GM23338 (cell line): ENCODE results near the gene PLCL1. TPM values are rescaled to one million over a fixed set of nuclear protein-coding genes. Genes with fewer than 3 reads are reported as not detected.

ENCODE experiments used
- ATAC-seq: fragments of 200-7000 bp; cut with Tn5 transposase; 3 replicates; pipeline ENCODE4 v1.9.1; 2020
- DNase-seq: peaks from one replicate; pipeline ENCODE4 v3.0.0-alpha.2; 2015; ENCODE audit warnings: low spot score
- H2AFZ ChIP-seq: fragments of 200-600 bp; sonication (generic); 2 replicates; pipeline ENCODE4 v1.8.0; 2016; ENCODE audit warnings: antibody characterized with exemption, mild to moderate bottlenecking, moderate library complexity
- H3F3A ChIP-seq: fragments of 200-600 bp; sonication (generic); replicated peaks from 2 replicates; pipeline ENCODE4 v1.8.0; 2017; ENCODE audit warnings: antibody characterized with exemption, mixed run types, low read depth
- H3K27ac ChIP-seq: fragments of 200-600 bp; sonication (generic); 2 replicates; pipeline ENCODE4 v1.6.1; 2016; ENCODE audit warnings: low read depth
- H3K27me3 ChIP-seq: fragments of 200-600 bp; sonication (generic); 2 replicates; pipeline ENCODE4 v1.8.0; 2016; ENCODE audit warnings: mild to moderate bottlenecking, mixed run types, moderate library complexity; ENCODE audit not compliant: insufficient read depth
- H3K36me3 ChIP-seq: fragments of 200-600 bp; sonication (generic); 2 replicates; pipeline ENCODE4 v1.8.0; 2016; ENCODE audit warnings: mild to moderate bottlenecking; ENCODE audit not compliant: insufficient read depth
- H3K4me1 ChIP-seq: fragments of 200-600 bp; sonication (generic); 2 replicates; pipeline ENCODE4 v1.8.0; 2016; ENCODE audit warnings: mild to moderate bottlenecking, moderate library complexity; ENCODE audit not compliant: insufficient read depth
- H3K4me2 ChIP-seq: fragments of 200-600 bp; sonication (generic); 2 replicates; pipeline ENCODE4 v1.7.1; 2017; ENCODE audit warnings: mixed run types
- H3K4me3 ChIP-seq: fragments of 200-600 bp; sonication (generic); 2 replicates; pipeline ENCODE4 v1.6.1; 2016; ENCODE audit warnings: mixed run types
- H3K79me2 ChIP-seq: fragments of 200-600 bp; sonication (generic); replicated peaks from 2 replicates; pipeline ENCODE4 v1.8.0; 2017; ENCODE audit warnings: mild to moderate bottlenecking; ENCODE audit not compliant: insufficient read depth
- H3K9me2 ChIP-seq: fragments of 200-600 bp; sonication (generic); 2 replicates; pipeline ENCODE4 v1.8.0; 2017; ENCODE audit not compliant: insufficient read depth
- H4K20me1 ChIP-seq: fragments of 200-600 bp; sonication (generic); replicated peaks from 2 replicates; pipeline ENCODE4 v1.8.0; 2017; ENCODE audit warnings: mild to moderate bottlenecking; ENCODE audit not compliant: insufficient read depth
- H3K27ac Mint-ChIP-seq: 2 replicates; pipeline ENCODE4 v1.8.0; 2020; ENCODE audit warnings: inconsistent platforms, mild to moderate bottlenecking, moderate library complexity, mixed read lengths
- H3K27me3 Mint-ChIP-seq: 3 replicates; pipeline ENCODE4 v1.8.0; 2022; ENCODE audit warnings: low read depth, mild to moderate bottlenecking, moderate library complexity, mixed read lengths, inconsistent platforms; ENCODE audit not compliant: insufficient read depth, poor library complexity
- H3K36me3 Mint-ChIP-seq: 3 replicates; pipeline ENCODE4 v1.8.0; 2021; ENCODE audit warnings: low read depth, mild to moderate bottlenecking, inconsistent platforms, moderate library complexity, mixed read lengths
- H3K4me1 Mint-ChIP-seq: 3 replicates; pipeline ENCODE4 v1.8.0; 2020; ENCODE audit warnings: mild to moderate bottlenecking, inconsistent platforms, mixed read lengths
- H3K4me3 Mint-ChIP-seq: 3 replicates; pipeline ENCODE4 v1.8.0; 2021; ENCODE audit warnings: moderate library complexity, mild to moderate bottlenecking, inconsistent platforms, mixed read lengths
- H3K9me3 Mint-ChIP-seq: 3 replicates; pipeline ENCODE4 v1.8.0; 2020; ENCODE audit warnings: moderate library complexity, mild to moderate bottlenecking, inconsistent platforms, mixed read lengths
- EZH2 ChIP-seq: fragments of 200-600 bp; sonication (generic); IDR thresholded peaks from one replicate; pipeline ENCODE4 v1.8.0; 2017; ENCODE audit warnings: antibody characterized with exemption, mild to moderate bottlenecking, low read depth; ENCODE audit not compliant: unreplicated experiment
- EZH2phosphoT487 ChIP-seq: fragments of 200-600 bp; sonication (generic); IDR thresholded peaks from one replicate; pipeline ENCODE4 v1.8.1; 2018; ENCODE audit warnings: antibody characterized with exemption; ENCODE audit not compliant: unreplicated experiment
- JUNB ChIP-seq: IDR thresholded peaks from one replicate; pipeline ENCODE4 v1.6.1; 2016; ENCODE audit warnings: antibody characterized with exemption; ENCODE audit not compliant: unreplicated experiment
- NANOG ChIP-seq: IDR thresholded peaks from 2 replicates; pipeline ENCODE4 v1.6.1; 2016; ENCODE audit warnings: antibody characterized with exemption, borderline replicate concordance
- POLR2AphosphoS5 ChIP-seq: IDR thresholded peaks from 2 replicates; pipeline ENCODE4 v1.6.1; 2016; ENCODE audit warnings: antibody characterized with exemption, low read depth
- STAT1 ChIP-seq: IDR thresholded peaks from one replicate; pipeline ENCODE4 v1.6.1; 2016; ENCODE audit warnings: antibody characterized with exemption; ENCODE audit not compliant: unreplicated experiment
- ZNF114 ChIP-seq: fragments of 250-450 bp; sonication (Bioruptor Pico); IDR thresholded peaks from 2 replicates; pipeline ENCODE4 v1.5.0; 2020; ENCODE audit warnings: mild to moderate bottlenecking, moderate library complexity
- ZNF331 ChIP-seq: fragments of 250-450 bp; sonication (Bioruptor Pico); IDR thresholded peaks from 2 replicates; pipeline ENCODE4 v1.5.0; 2020; ENCODE audit warnings: low read depth, mild to moderate bottlenecking, moderate library complexity
- ZNF462 ChIP-seq: fragments of 250-450 bp; sonication (Bioruptor Pico); IDR thresholded peaks from 2 replicates; pipeline ENCODE4 v1.5.0; 2020; ENCODE audit warnings: mild to moderate bottlenecking, moderate library complexity
- polyA plus RNA-seq: library from polyadenylated mRNA; unstranded; fragments of >200 nt; fragmentation: Nextera tagmentation; extraction: Ambion mirVana; gene quantifications from 2 replicates; pipeline ENCODE4 v1.2.1, GENCODE V29; 2016
- total RNA-seq: library from RNA; depleted of rRNA; stranded (reverse); fragments of >200 nt; shearing (Covaris generic); gene quantifications from 2 replicates; pipeline ENCODE4 v1.2.3, GENCODE V29; 2014

Gene PLCL1
- total and polyA plus RNA-seq, 2 experiments from 2014 or later: not detected

GRCh38 chr2:197838579-197838978 is 34.2 kb downstream of the PLCL1 start:
- no peak for ATAC-seq
- no peaks in the 10 kb centered on the region for H3K4me1 ChIP-seq
- H3K27ac ChIP-seq: no peak overlapping the region
- H4K20me1 ChIP-seq: no peaks in the 10 kb centered on the region
- 0 out of 2 replicates have a peak, but pooled peaks cover 4% of the 10 kb centered on the region for H3K9me2 ChIP-seq
- no peak for TF ChIP-seq ZNF114 (CRISPR knock-in tag)
- TF ChIP-seq POLR2AphosphoS5: no peak
- no peak for TF ChIP-seq EZH2
- no peak for TF ChIP-seq ZNF331
- no peak for TF ChIP-seq ZNF462 (CRISPR knock-in tag)
- no peak for TF ChIP-seq EZH2phosphoT487
- no peak for TF ChIP-seq NANOG
- no peak for TF ChIP-seq STAT1
- no peak for TF ChIP-seq JUNB
- H3K36me3 ChIP-seq: no peaks in the 10 kb centered on the region
- H3K4me2 ChIP-seq: no peak overlapping the region
- Mint-ChIP-seq H3K36me3 (no peaks in the 10 kb centered on the region), H3K4me3 (no peak overlapping the region), H3K4me1 (no peaks in the 10 kb centered on the region), H3K27ac (no peak overlapping the region), H3K9me3 (no peaks in the 10 kb centered on the region; the same call in 2 of the 3 replicates), H3K27me3 (no peaks in the 10 kb centered on the region)
- no peaks in the 10 kb centered on the region for H3K79me2 ChIP-seq
- H3F3A ChIP-seq: no peaks in the 10 kb centered on the region
- no peak for DNase-seq
- H2AFZ ChIP-seq: no peak overlapping the region
- no peak overlapping the region for H3K4me3 ChIP-seq
- H3K27me3 ChIP-seq: no peaks in the 10 kb centered on the region
